GM12872 (cell line): ENCODE measurements around the gene LHFPL3.

Experiments used
- CTCF ChIP-seq: IDR thresholded peaks from 3 replicates; pipeline ENCODE4 v1.5.1; 2011; ENCODE audit warnings: low read depth, mild to moderate bottlenecking, low read length, moderate library complexity; ENCODE audit not compliant: insufficient read depth

LHFPL3 gene

DNA sequence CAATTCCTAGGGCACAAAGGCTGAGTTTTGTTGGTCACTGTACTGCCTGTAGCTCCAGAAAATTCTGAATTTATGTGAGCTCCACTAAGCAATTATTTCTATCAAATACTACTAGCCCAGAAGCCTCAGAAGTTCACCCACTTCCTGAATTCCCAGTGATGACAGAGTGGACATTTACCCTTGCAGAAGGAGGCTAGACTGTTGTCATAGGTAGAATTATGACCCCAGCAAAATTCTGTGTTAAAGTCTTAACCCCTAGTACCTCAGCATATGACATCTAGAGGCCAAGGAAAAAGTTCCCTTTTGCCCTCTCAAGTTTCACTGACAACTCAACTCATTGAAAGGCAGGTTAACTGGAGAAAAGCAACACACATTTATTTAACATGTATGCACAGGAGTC lies 606.9 kb downstream of the LHFPL3 start:
- TF ChIP-seq CTCF: no peak

DNA sequence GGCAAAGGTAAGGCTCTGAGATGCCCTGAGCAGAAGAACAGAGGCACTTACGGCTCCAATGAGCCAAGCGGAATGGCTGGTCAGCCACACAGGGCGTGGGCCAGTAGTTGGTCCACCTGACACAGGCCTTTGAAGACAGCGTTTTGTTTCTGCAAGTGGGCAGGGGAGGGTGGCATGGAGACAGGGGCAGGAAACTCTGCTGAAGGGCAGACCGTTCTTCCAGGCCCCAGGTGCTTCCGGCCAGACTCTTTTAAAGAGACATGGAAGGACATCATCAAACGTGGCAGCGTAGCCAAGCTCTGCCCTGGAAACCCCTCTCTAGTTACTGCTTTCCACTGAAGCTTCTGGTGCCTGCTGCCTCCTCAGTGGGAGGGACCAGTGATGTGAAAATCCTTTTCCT lies 608.1 kb downstream of the LHFPL3 start:
- TF ChIP-seq CTCF: no peak

DNA sequence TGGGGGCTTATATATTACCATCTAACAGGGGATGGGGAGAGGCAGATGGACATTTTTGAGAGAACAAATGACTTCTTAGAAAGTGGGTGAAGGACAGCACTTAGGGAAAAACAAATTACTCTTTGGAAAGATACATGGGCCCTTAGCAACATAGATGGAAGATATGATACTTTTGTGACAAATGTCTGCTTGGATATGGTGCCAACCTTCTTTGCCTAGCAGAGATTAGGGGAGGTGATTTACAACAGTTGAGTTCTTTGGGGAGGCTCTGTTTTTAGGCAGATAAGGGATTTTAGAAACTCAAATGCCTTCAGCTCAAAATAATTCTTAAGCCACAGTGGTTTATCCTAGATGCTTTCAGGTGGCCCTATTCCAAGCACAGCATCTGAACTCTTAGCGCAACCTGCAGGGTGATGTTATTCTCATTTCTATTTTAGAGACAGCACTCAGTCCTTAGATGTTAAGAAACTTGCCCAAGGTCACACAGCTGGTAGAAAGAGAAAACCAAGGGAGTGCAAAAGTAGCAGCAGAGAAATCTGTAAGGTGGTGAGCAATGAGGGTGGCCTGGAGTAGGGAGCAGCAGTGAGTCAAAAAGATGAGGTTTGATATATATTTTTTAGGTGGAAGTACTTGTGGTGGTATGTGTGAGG lies 610.5 kb downstream of the LHFPL3 start:
- TF ChIP-seq CTCF: no peak

- no peak for TF ChIP-seq CTCF
These were observed 611.8 kb downstream of the LHFPL3 start for GRCh38 chr7:104940023-104940710.

GRCh38 chr7:104943502-104944343 lies 615.3 kb downstream of the LHFPL3 start:
- no peak for TF ChIP-seq CTCF

GRCh38 chr7:104945599-104945956 lies 617.2 kb downstream of the LHFPL3 start:
- TF ChIP-seq CTCF: no peak

- no peak for TF ChIP-seq CTCF
These were observed 617.9 kb downstream of the LHFPL3 start for GRCh38 chr7:104946338-104946737.
